HEK293 (cell line): ENCODE data around the gene NHS.

ENCODE experiments used
- CTCF ChIA-PET: fragments of 350-600 bp; formaldehyde crosslinking; extraction: SDS; loops from one replicate; lab custom pipeline; 2021; ENCODE audit warnings: antibody characterized with exemption; lab: Yijun Ruan, JAX
- POLR2A ChIA-PET: fragments of 300-600 bp; formaldehyde crosslinking; extraction: SDS; loops from one replicate; lab custom pipeline; 2020; ENCODE audit warnings: antibody characterized with exemption, inconsistent platforms; lab: Yijun Ruan, JAX
- H3K27ac ChIP-seq: fragments of 200-500 bp; sonication (Bioruptor generic); 2 replicates; pipeline ENCODE4 v1.5.1; 2014; ENCODE audit warnings: low read depth, low read length, control low read depth, inconsistent platforms; ENCODE audit errors: extremely low read depth
- H3K36me3 ChIP-seq, 2 experiments: fragments of 200-500 bp in 1 of 2; sonication (Bioruptor generic) in 1 of 2; 1 replicate in 1 of 2; 2 replicates in 1 of 2; pipeline ENCODE4 v1.5.1; 2014 to 2017; ENCODE audit warnings: inconsistent platforms in 2 of 2, low read length in 2 of 2; ENCODE audit not compliant: control insufficient read depth in 2 of 2, insufficient read depth in 1 of 2
- H3K4me1 ChIP-seq: fragments of 200-500 bp; sonication (Bioruptor generic); 2 replicates; pipeline ENCODE4 v1.5.1; 2014; ENCODE audit warnings: mild to moderate bottlenecking, low read length, inconsistent platforms; ENCODE audit not compliant: control insufficient read depth, insufficient read depth
- H3K4me3 ChIP-seq: 2 replicates; pipeline ENCODE4 v1.5.1; 2011; ENCODE audit warnings: low read depth, mild to moderate bottlenecking, control low read depth, low read length, moderate library complexity
- H3K9me3 ChIP-seq: fragments of 200-500 bp; sonication (Bioruptor generic); 2 replicates; pipeline ENCODE4 v1.5.1; 2014; ENCODE audit warnings: low read depth, low read length, inconsistent platforms; ENCODE audit not compliant: control insufficient read depth, insufficient read depth
- KLF16 ChIP-seq: fragments of 450-650 bp; formaldehyde crosslinking; IDR thresholded peaks from 2 replicates; pipeline ENCODE4 v1.5.1; 2017; ENCODE audit warnings: missing biosample characterization, missing genetic modification characterization
- PBX3 ChIP-seq: sonication (generic); formaldehyde crosslinking; IDR thresholded peaks from 2 replicates; pipeline ENCODE4 v1.8.1; 2022; ENCODE audit warnings: mild to moderate bottlenecking, moderate library complexity, missing genetic modification reagents
- RBAK ChIP-seq: fragments of 450-650 bp; formaldehyde crosslinking; IDR thresholded peaks from 2 replicates; pipeline ENCODE4 v1.5.1; 2016; ENCODE audit warnings: missing biosample characterization, missing genetic modification characterization
- ZNF121 ChIP-seq: fragments of 450-650 bp; formaldehyde crosslinking; IDR thresholded peaks from 2 replicates; pipeline ENCODE4 v1.5.1; 2016; ENCODE audit warnings: missing biosample characterization, missing genetic modification characterization
- ZNF157 ChIP-seq: fragments of 450-650 bp; formaldehyde crosslinking; IDR thresholded peaks from 2 replicates; pipeline ENCODE4 v1.5.1; 2016; ENCODE audit warnings: missing biosample characterization, missing genetic modification characterization
- ZNF311 ChIP-seq: fragments of 450-650 bp; formaldehyde crosslinking; IDR thresholded peaks from 2 replicates; pipeline ENCODE4 v1.5.1; 2017; ENCODE audit warnings: missing biosample characterization, missing genetic modification characterization, borderline replicate concordance
- ZNF350 ChIP-seq: fragments of 450-650 bp; formaldehyde crosslinking; IDR thresholded peaks from 2 replicates; pipeline ENCODE4 v1.5.0; 2017; ENCODE audit warnings: missing biosample characterization, mild to moderate bottlenecking, missing genetic modification characterization
- ZNF362 ChIP-seq: fragments of 450-650 bp; formaldehyde crosslinking; IDR thresholded peaks from 2 replicates; pipeline ENCODE4 v1.5.1; 2016; ENCODE audit warnings: missing biosample characterization, missing genetic modification characterization
- ZNF398 ChIP-seq: fragments of 450-650 bp; formaldehyde crosslinking; IDR thresholded peaks from 2 replicates; pipeline ENCODE4 v1.5.1; 2017; ENCODE audit warnings: missing biosample characterization, missing genetic modification characterization
- ZNF510 ChIP-seq: fragments of 450-650 bp; formaldehyde crosslinking; IDR thresholded peaks from 2 replicates; pipeline ENCODE4 v1.5.1; 2018; ENCODE audit warnings: mild to moderate bottlenecking, missing genetic modification characterization, missing biosample characterization; ENCODE audit not compliant: insufficient replicate concordance
- ZNF561 ChIP-seq: fragments of 450-650 bp; IDR thresholded peaks from 2 replicates; pipeline ENCODE4 v1.5.1; 2018; ENCODE audit warnings: missing biosample characterization, missing genetic modification characterization, borderline replicate concordance
- ZNF596 ChIP-seq: fragments of 450-650 bp; IDR thresholded peaks from 2 replicates; pipeline ENCODE4 v1.5.0; 2018; ENCODE audit warnings: missing biosample characterization, mild to moderate bottlenecking, missing genetic modification characterization, moderate library complexity
- ZNF629 ChIP-seq: fragments of 450-650 bp; formaldehyde crosslinking; IDR thresholded peaks from 2 replicates; pipeline ENCODE4 v1.5.1; 2017; ENCODE audit warnings: missing biosample characterization, missing genetic modification characterization
- ZNF654 ChIP-seq: fragments of 450-650 bp; formaldehyde crosslinking; IDR thresholded peaks from 2 replicates; pipeline ENCODE4 v1.5.1; 2016; ENCODE audit warnings: low read depth, missing biosample characterization, missing genetic modification characterization
- ZNF658 ChIP-seq: fragments of 450-650 bp; formaldehyde crosslinking; IDR thresholded peaks from 2 replicates; pipeline ENCODE4; 2016; ENCODE audit warnings: missing biosample characterization, missing genetic modification characterization
- ZNF692 ChIP-seq: fragments of 450-650 bp; formaldehyde crosslinking; IDR thresholded peaks from 2 replicates; pipeline ENCODE4 v1.5.1; 2016; ENCODE audit warnings: missing biosample characterization, missing genetic modification characterization
- ZNF701 ChIP-seq: fragments of 450-650 bp; formaldehyde crosslinking; IDR thresholded peaks from 2 replicates; pipeline ENCODE4 v1.5.1; 2016; ENCODE audit warnings: missing biosample characterization, missing genetic modification characterization
- ZNF777 ChIP-seq: fragments of 450-650 bp; formaldehyde crosslinking; IDR thresholded peaks from 2 replicates; pipeline ENCODE4 v1.5.1; 2017; ENCODE audit warnings: missing biosample characterization, missing genetic modification characterization, borderline replicate concordance
- TF ChIP-seq, protein P1 (sequence below): fragments of 450-650 bp; formaldehyde crosslinking; IDR thresholded peaks from 2 replicates; pipeline ENCODE4 v1.5.1; 2017; ENCODE audit warnings: missing biosample characterization, missing genetic modification characterization

The NHS gene

DNA sequence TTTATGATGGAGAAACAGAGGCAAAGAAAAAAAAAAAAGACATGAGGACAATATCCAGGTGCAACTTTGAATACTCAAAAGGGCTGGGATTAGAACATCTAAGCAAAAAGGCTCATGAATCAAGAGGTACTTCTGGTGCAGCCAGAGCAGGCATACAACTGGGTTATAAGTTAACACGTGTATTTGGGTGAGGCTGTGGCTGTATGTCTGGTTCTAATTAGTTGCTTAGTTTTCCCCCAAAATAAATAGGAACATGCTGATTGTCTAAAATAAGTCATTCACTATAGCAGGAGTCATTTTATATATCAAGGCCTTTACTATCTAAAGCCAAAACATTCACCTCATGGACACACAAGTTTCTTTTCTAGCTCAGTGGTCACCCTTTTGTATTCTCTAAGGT, 20.2 kb downstream of the NHS start (continued):
- no peak for TF ChIP-seq ZNF398 (tag by site-specific recombination)
- no peak for TF ChIP-seq ZNF561 (tag by site-specific recombination)
- TF ChIP-seq RBAK (tag by site-specific recombination) = no peak
- TF ChIP-seq ZNF121 = no peak
- no peak for TF ChIP-seq PBX3 (CRISPR knock-in tag)
- no peak for TF ChIP-seq ZNF658 (tag by site-specific recombination)
- no peak for TF ChIP-seq ZNF629 (tag by site-specific recombination)

- Histone ChIP-seq H3K27ac (no peak overlapping the region), H3K9me3 (peaks cover 4% of the 10 kb centered on the region), H3K4me3 (no peak overlapping the region), H3K36me3 (no peaks in the 10 kb centered on the region), H3K4me1 (no peaks in the 10 kb centered on the region; the same call in 1 of the 2 replicates)
- ChIA-PET CTCF (interaction anchor here (0.6 to 1.2 kb wide), 3 partner anchors 18 to 194 kb away, joined by 3 to 4 read pairs (median 4); no protein-coding TSS in a partner anchor), POLR2A (no interaction called here)
- no peak for TF ChIP-seq ZNF596 (tag by site-specific recombination)
Observed at GRCh38 chrX:17397074-17397473, 22.1 kb downstream of the NHS start.

- H3K4me3 ChIP-seq = no peak overlapping the region
- POLR2A ChIA-PET = no interaction called here
- CTCF ChIA-PET = no interaction called here
- peaks cover 3% of the 10 kb centered on the region for H3K9me3 ChIP-seq
- H3K27ac ChIP-seq = no peak overlapping the region
- peaks cover 11% of the 10 kb centered on the region; the same call in 1 of the 2 replicates for H3K4me1 ChIP-seq
- no peaks in the 10 kb centered on the region for H3K36me3 ChIP-seq
- TF ChIP-seq ZNF658 (tag by site-specific recombination) (no peak), ZNF701 (tag by site-specific recombination) (no peak), ZNF157 (no peak), KLF16 (tag by site-specific recombination) (no peak), ZNF362 (tag by site-specific recombination) (no peak), ZNF777 (no peak), ZNF311 (tag by site-specific recombination) (no peak), ZNF692 (tag by site-specific recombination) (no peak), ZNF654 (tag by site-specific recombination) (no peak), ZNF350 (tag by site-specific recombination) (no peak), ZNF510 (tag by site-specific recombination) (no peak)
- TF ChIP-seq, protein P1, sequence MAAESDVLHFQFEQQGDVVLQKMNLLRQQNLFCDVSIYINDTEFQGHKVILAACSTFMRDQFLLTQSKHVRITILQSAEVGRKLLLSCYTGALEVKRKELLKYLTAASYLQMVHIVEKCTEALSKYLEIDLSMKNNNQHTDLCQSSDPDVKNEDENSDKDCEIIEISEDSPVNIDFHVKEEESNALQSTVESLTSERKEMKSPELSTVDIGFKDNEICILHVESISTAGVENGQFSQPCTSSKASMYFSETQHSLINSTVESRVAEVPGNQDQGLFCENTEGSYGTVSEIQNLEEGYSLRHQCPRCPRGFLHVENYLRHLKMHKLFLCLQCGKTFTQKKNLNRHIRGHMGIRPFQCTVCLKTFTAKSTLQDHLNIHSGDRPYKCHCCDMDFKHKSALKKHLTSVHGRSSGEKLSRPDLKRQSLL = no peak
Observed at GRCh38 chrX:17403189-17403691, 28.2 kb downstream of the NHS start.
